ENCODE results near the gene SPAG8. TPM values are rescaled to one million over a fixed set of nuclear protein-coding genes. Genes with fewer than 3 reads are reported as not detected.

SPAG8 gene
- total RNA-seq, 1 experiment from 2014 or later: 0.50 TPM

- TF ChIP-seq, protein P1, sequence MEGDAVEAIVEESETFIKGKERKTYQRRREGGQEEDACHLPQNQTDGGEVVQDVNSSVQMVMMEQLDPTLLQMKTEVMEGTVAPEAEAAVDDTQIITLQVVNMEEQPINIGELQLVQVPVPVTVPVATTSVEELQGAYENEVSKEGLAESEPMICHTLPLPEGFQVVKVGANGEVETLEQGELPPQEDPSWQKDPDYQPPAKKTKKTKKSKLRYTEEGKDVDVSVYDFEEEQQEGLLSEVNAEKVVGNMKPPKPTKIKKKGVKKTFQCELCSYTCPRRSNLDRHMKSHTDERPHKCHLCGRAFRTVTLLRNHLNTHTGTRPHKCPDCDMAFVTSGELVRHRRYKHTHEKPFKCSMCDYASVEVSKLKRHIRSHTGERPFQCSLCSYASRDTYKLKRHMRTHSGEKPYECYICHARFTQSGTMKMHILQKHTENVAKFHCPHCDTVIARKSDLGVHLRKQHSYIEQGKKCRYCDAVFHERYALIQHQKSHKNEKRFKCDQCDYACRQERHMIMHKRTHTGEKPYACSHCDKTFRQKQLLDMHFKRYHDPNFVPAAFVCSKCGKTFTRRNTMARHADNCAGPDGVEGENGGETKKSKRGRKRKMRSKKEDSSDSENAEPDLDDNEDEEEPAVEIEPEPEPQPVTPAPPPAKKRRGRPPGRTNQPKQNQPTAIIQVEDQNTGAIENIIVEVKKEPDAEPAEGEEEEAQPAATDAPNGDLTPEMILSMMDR (conservative IDR thresholded peaks at IDR 0.05): no peak
- Mint-ChIP-seq H3K4me3 (no peak overlapping the region), H3K27me3 (ENCODE audit: low read depth) (no peaks in the 10 kb centered on the region), H3K36me3 (ENCODE audit: insufficient read depth in 1 of 3, low read depth in 3 of 3) (no peaks in the 10 kb centered on the region; a peak in 1 of 7 replicates), H3K27ac (no peak overlapping the region), H3K4me1 (peaks cover 6 to 7% of the 10 kb centered on the region in 2 experiments; a peak in 3 of 4 replicates), H3K9me3 (no peaks in the 10 kb centered on the region)
- Histone ChIP-seq H3K4ac (ENCODE audit: low read depth, low read length) (no peak overlapping the region), H2BK12ac (ENCODE audit: insufficient read length, low read depth, low read length) (no peak overlapping the region), H3K4me2 (ENCODE audit: insufficient read depth, insufficient read length, low read length) (no peak overlapping the region), H3K23ac (ENCODE audit: insufficient read length, low read depth, low read length) (no peak overlapping the region), H2BK120ac (ENCODE audit: low read depth, low read length, poor library complexity, severe bottlenecking) (no peak overlapping the region), H3K56ac (ENCODE audit: insufficient read length, low read depth, low read length) (no peak overlapping the region), H2BK15ac (ENCODE audit: low read depth, low read length) (no peak overlapping the region), H3K9ac (ENCODE audit: extremely low read depth, insufficient read length, low read length) (no peak overlapping the region), H4K20me1 (ENCODE audit: control insufficient read depth, insufficient read depth, insufficient read length) (no peaks in the 10 kb centered on the region), H3K23me2 (ENCODE audit: insufficient read length, low read depth, low read length, poor library complexity, severe bottlenecking) (no peaks in the 10 kb centered on the region), H3K27me3 (ENCODE audit: insufficient read depth, low read length) (no peaks in the 10 kb centered on the region), H4K8ac (replicated peaks; ENCODE audit: insufficient read length, low read depth, low read length) (no peak overlapping the region), H3K9me3 (ENCODE audit: control insufficient read depth, low read depth, low read length) (no peaks in the 10 kb centered on the region), H2AK5ac (ENCODE audit: insufficient read length, low read length) (no peak overlapping the region), H3K18ac (ENCODE audit: insufficient read length, low read depth, low read length) (no peak overlapping the region), H4K5ac (ENCODE audit: insufficient read length, low read depth, low read length) (no peak overlapping the region), H3K79me1 (ENCODE audit: insufficient read depth, low read depth, low read length, poor library complexity, severe bottlenecking) (no peaks in the 10 kb centered on the region), H2BK20ac (ENCODE audit: low read depth, low read length, poor library complexity, severe bottlenecking) (no peak overlapping the region), H3T11ph (ENCODE audit: low read length) (no peak overlapping the region), H3K27ac (ENCODE audit: insufficient read length, low read depth, low read length) (no peak overlapping the region), H2BK5ac (ENCODE audit: insufficient read length, low read length) (no peak overlapping the region), H3K4me1 (ENCODE audit: insufficient read depth, low read length) (no peaks in the 10 kb centered on the region), H4K91ac (ENCODE audit: insufficient read length, low read depth, low read length) (no peak overlapping the region), H2AFZ (ENCODE audit: low read length) (no peak overlapping the region), H3K14ac (ENCODE audit: insufficient read depth, low read length) (no peak overlapping the region), H3K79me2 (ENCODE audit: insufficient read depth, low read length) (no peaks in the 10 kb centered on the region)
- no CpG with 5 or more reads among the region's 1 CpG for WGBS (ENCODE audit: extremely low coverage, insufficient read length, low lambda C conversion rate)
- DNase-seq: no peak
Observed at GRCh38 chr9:35767458-35767857, 44.6 kb downstream of the SPAG8 start.

All from H9 (cell line).